ENCODE results near the gene ZFYVE21.

Gene ZFYVE21

GRCh38 chr14:103742499-103743255, 27.1 kb downstream of the ZFYVE21 start:
- H3K4me3 ChIP-seq (ENCODE audit: low read length): no peak overlapping the region

GRCh38 chr14:103743691-103744090, 28.1 kb downstream of the ZFYVE21 start:
- H3K4me3 ChIP-seq (ENCODE audit: low read length): no peak overlapping the region
- no peaks in the 10 kb centered on the region for H3K4me1 ChIP-seq (ENCODE audit: control insufficient read depth, insufficient read depth, low read length)
- DNase-seq (ENCODE audit: low read depth): no peak
- H3K36me3 ChIP-seq (ENCODE audit: control insufficient read depth, insufficient read depth, low read length, severe bottlenecking): no peaks in the 10 kb centered on the region
- no peaks in the 10 kb centered on the region for H3K27me3 ChIP-seq (replicated peaks; ENCODE audit: control insufficient read depth, insufficient read depth, low read length)
- no peaks in the 10 kb centered on the region for H3K9me3 ChIP-seq (ENCODE audit: control insufficient read depth, low read length)
- no peak overlapping the region for H3K9ac ChIP-seq (ENCODE audit: low read length)

More at GRCh38 chr14:103742499-103743255, 27.1 kb downstream of the ZFYVE21 start:
- no peaks in the 10 kb centered on the region for H3K4me1 ChIP-seq (ENCODE audit: control insufficient read depth, insufficient read depth, low read length)
- no peak for DNase-seq (ENCODE audit: low read depth)
- H3K27me3 ChIP-seq (replicated peaks; ENCODE audit: control insufficient read depth, insufficient read depth, low read length): no peaks in the 10 kb centered on the region
- no peak overlapping the region for H3K9ac ChIP-seq (ENCODE audit: low read length)
- H3K9me3 ChIP-seq (ENCODE audit: control insufficient read depth, low read length): no peaks in the 10 kb centered on the region
- no peaks in the 10 kb centered on the region for H3K36me3 ChIP-seq (ENCODE audit: control insufficient read depth, insufficient read depth, low read length, severe bottlenecking)

- Histone ChIP-seq H3K9ac (ENCODE audit: low read length) (no peak overlapping the region), H3K4me1 (ENCODE audit: control insufficient read depth, insufficient read depth, low read length) (no peaks in the 10 kb centered on the region), H3K36me3 (ENCODE audit: control insufficient read depth, insufficient read depth, low read length, severe bottlenecking) (no peaks in the 10 kb centered on the region), H3K9me3 (ENCODE audit: control insufficient read depth, low read length) (no peaks in the 10 kb centered on the region), H3K27me3 (replicated peaks; ENCODE audit: control insufficient read depth, insufficient read depth, low read length) (no peaks in the 10 kb centered on the region), H3K4me3 (ENCODE audit: low read length) (no peak overlapping the region)
- no peak for DNase-seq (ENCODE audit: low read depth)
Observed at GRCh38 chr14:103744621-103745395, 29.2 kb downstream of the ZFYVE21 start.

- no peaks in the 10 kb centered on the region for H3K9me3 ChIP-seq (ENCODE audit: control insufficient read depth, low read length)
- H3K4me1 ChIP-seq (ENCODE audit: control insufficient read depth, insufficient read depth, low read length): no peaks in the 10 kb centered on the region
- no peaks in the 10 kb centered on the region for H3K27me3 ChIP-seq (replicated peaks; ENCODE audit: control insufficient read depth, insufficient read depth, low read length)
- no peak for DNase-seq (ENCODE audit: low read depth)
- H3K36me3 ChIP-seq (ENCODE audit: control insufficient read depth, insufficient read depth, low read length, severe bottlenecking): no peaks in the 10 kb centered on the region
- H3K9ac ChIP-seq (ENCODE audit: low read length): no peak overlapping the region
- H3K4me3 ChIP-seq (ENCODE audit: low read length): no peak overlapping the region
Observed at GRCh38 chr14:103745424-103745823, 29.8 kb downstream of the ZFYVE21 start.

- Histone ChIP-seq H3K36me3 (ENCODE audit: control insufficient read depth, insufficient read depth, low read length, severe bottlenecking) (no peaks in the 10 kb centered on the region), H3K9ac (ENCODE audit: low read length) (no peak overlapping the region), H3K4me3 (ENCODE audit: low read length) (no peak overlapping the region), H3K27me3 (replicated peaks; ENCODE audit: control insufficient read depth, insufficient read depth, low read length) (no peaks in the 10 kb centered on the region), H3K9me3 (ENCODE audit: control insufficient read depth, low read length) (no peaks in the 10 kb centered on the region), H3K4me1 (ENCODE audit: control insufficient read depth, insufficient read depth, low read length) (no peaks in the 10 kb centered on the region)
- DNase-seq (ENCODE audit: low read depth): no peak
Observed at GRCh38 chr14:103746701-103747100, 31.1 kb downstream of the ZFYVE21 start.

GRCh38 chr14:103748534-103748857, 32.9 kb downstream of the ZFYVE21 start:
- Histone ChIP-seq H3K4me1 (ENCODE audit: control insufficient read depth, insufficient read depth, low read length) (no peaks in the 10 kb centered on the region), H3K9ac (ENCODE audit: low read length) (no peak overlapping the region), H3K36me3 (ENCODE audit: control insufficient read depth, insufficient read depth, low read length, severe bottlenecking) (no peaks in the 10 kb centered on the region), H3K9me3 (ENCODE audit: control insufficient read depth, low read length) (no peaks in the 10 kb centered on the region), H3K27me3 (replicated peaks; ENCODE audit: control insufficient read depth, insufficient read depth, low read length) (no peaks in the 10 kb centered on the region), H3K4me3 (ENCODE audit: low read length) (no peak overlapping the region)
- no peak for DNase-seq (ENCODE audit: low read depth)

- DNase-seq (ENCODE audit: low read depth): no peak
- H3K36me3 ChIP-seq (ENCODE audit: control insufficient read depth, insufficient read depth, low read length, severe bottlenecking): no peaks in the 10 kb centered on the region
- no peak overlapping the region for H3K4me3 ChIP-seq (ENCODE audit: low read length)
- H3K27me3 ChIP-seq (replicated peaks; ENCODE audit: control insufficient read depth, insufficient read depth, low read length): no peaks in the 10 kb centered on the region
- no peaks in the 10 kb centered on the region for H3K4me1 ChIP-seq (ENCODE audit: control insufficient read depth, insufficient read depth, low read length)
- no peak overlapping the region for H3K9ac ChIP-seq (ENCODE audit: low read length)
- H3K9me3 ChIP-seq (ENCODE audit: control insufficient read depth, low read length): no peaks in the 10 kb centered on the region
Observed at GRCh38 chr14:103749452-103749851, 33.8 kb downstream of the ZFYVE21 start.

- no peaks in the 10 kb centered on the region for H3K27me3 ChIP-seq (replicated peaks; ENCODE audit: control insufficient read depth, insufficient read depth, low read length)
- H3K36me3 ChIP-seq (ENCODE audit: control insufficient read depth, insufficient read depth, low read length, severe bottlenecking): no peaks in the 10 kb centered on the region
- no peak overlapping the region for H3K4me3 ChIP-seq (ENCODE audit: low read length)
- no peaks in the 10 kb centered on the region for H3K9me3 ChIP-seq (ENCODE audit: control insufficient read depth, low read length)
- H3K4me1 ChIP-seq (ENCODE audit: control insufficient read depth, insufficient read depth, low read length): no peaks in the 10 kb centered on the region
- no peak for DNase-seq (ENCODE audit: low read depth)
- no peak overlapping the region for H3K9ac ChIP-seq (ENCODE audit: low read length)
Observed at GRCh38 chr14:103749860-103750259, 34.2 kb downstream of the ZFYVE21 start.

GRCh38 chr14:103753774-103754173, 38.2 kb downstream of the ZFYVE21 start:
- DNase-seq (ENCODE audit: low read depth): no peak
- Histone ChIP-seq H3K4me3 (ENCODE audit: low read length) (no peak overlapping the region), H3K36me3 (ENCODE audit: control insufficient read depth, insufficient read depth, low read length, severe bottlenecking) (no peaks in the 10 kb centered on the region), H3K4me1 (ENCODE audit: control insufficient read depth, insufficient read depth, low read length) (no peaks in the 10 kb centered on the region), H3K9ac (ENCODE audit: low read length) (no peak overlapping the region), H3K27me3 (replicated peaks; ENCODE audit: control insufficient read depth, insufficient read depth, low read length) (no peaks in the 10 kb centered on the region), H3K9me3 (ENCODE audit: control insufficient read depth, low read length) (no peaks in the 10 kb centered on the region)

- Histone ChIP-seq H3K4me3 (ENCODE audit: low read length) (no peak overlapping the region), H3K4me1 (ENCODE audit: control insufficient read depth, insufficient read depth, low read length) (no peaks in the 10 kb centered on the region), H3K36me3 (ENCODE audit: control insufficient read depth, insufficient read depth, low read length, severe bottlenecking) (no peaks in the 10 kb centered on the region), H3K27me3 (replicated peaks; ENCODE audit: control insufficient read depth, insufficient read depth, low read length) (no peaks in the 10 kb centered on the region), H3K9ac (ENCODE audit: low read length) (no peak overlapping the region), H3K9me3 (ENCODE audit: control insufficient read depth, low read length) (no peaks in the 10 kb centered on the region)
- DNase-seq (ENCODE audit: low read depth): no peak
Observed at GRCh38 chr14:103755060-103755459, 39.5 kb downstream of the ZFYVE21 start.

- H3K36me3 ChIP-seq (ENCODE audit: control insufficient read depth, insufficient read depth, low read length, severe bottlenecking): no peaks in the 10 kb centered on the region
- peaks cover 3% of the 10 kb centered on the region for H3K4me1 ChIP-seq (ENCODE audit: control insufficient read depth, insufficient read depth, low read length)
- H3K9me3 ChIP-seq (ENCODE audit: control insufficient read depth, low read length): no peaks in the 10 kb centered on the region
- DNase-seq (ENCODE audit: low read depth): no peak
- no peaks in the 10 kb centered on the region for H3K27me3 ChIP-seq (replicated peaks; ENCODE audit: control insufficient read depth, insufficient read depth, low read length)
- no peak overlapping the region for H3K4me3 ChIP-seq (ENCODE audit: low read length)
- no peak overlapping the region for H3K9ac ChIP-seq (ENCODE audit: low read length)
Observed at GRCh38 chr14:103758059-103758776, 42.6 kb downstream of the ZFYVE21 start.

All from adipocyte (in vitro differentiated cells).